IPS DF 6.9 (cell line): ENCODE data around the gene DIPK1B.
"Not testable (repeated sequence)": the region's sequence is repeated elsewhere in the genome, so short reads cannot be mapped to it uniquely, and the experiment has no call there.

Source experiments
- DNase-seq: peaks from one replicate; pipeline ENCODE4 v3.0.0-alpha.2; 2013; ENCODE audit warnings: low read depth, low spot score
- H3K27ac ChIP-seq: one replicate; pipeline ENCODE4 v1.5.1; 2013; ENCODE audit warnings: low read length, control low read depth
- H3K27me3 ChIP-seq: 2 replicates; pipeline ENCODE4 v1.6.1; 2013; ENCODE audit warnings: mild to moderate bottlenecking, low read length; ENCODE audit not compliant: control insufficient read depth, insufficient read depth
- H3K36me3 ChIP-seq: 2 replicates; pipeline ENCODE4 v1.6.1; 2013; ENCODE audit warnings: low read length; ENCODE audit not compliant: control insufficient read depth, insufficient read depth
- H3K4me1 ChIP-seq: 2 replicates; pipeline ENCODE4 v1.6.1; 2013; ENCODE audit warnings: low read length; ENCODE audit not compliant: control insufficient read depth, insufficient read depth
- H3K4me3 ChIP-seq: 2 replicates; pipeline ENCODE4 v1.5.1; 2013; ENCODE audit warnings: mild to moderate bottlenecking, low read length
- H3K9me3 ChIP-seq: 2 replicates; pipeline ENCODE4 v1.6.1; 2013; ENCODE audit warnings: low read length, inconsistent platforms; ENCODE audit not compliant: control insufficient read depth, insufficient read depth
- whole genome bisulfite sequencing: extraction: QIAGEN DNeasy Blood & Tissue Kit; methylation state at CpG from one replicate; pipeline ENCODE4 v1.1.7; 2013; ENCODE audit warnings: mixed read lengths, missing lambda C conversion rate; ENCODE audit not compliant: insufficient read length, insufficient coverage; 5-methylcytosine and 5-hydroxymethylcytosine counted together

DIPK1B gene

DNA sequence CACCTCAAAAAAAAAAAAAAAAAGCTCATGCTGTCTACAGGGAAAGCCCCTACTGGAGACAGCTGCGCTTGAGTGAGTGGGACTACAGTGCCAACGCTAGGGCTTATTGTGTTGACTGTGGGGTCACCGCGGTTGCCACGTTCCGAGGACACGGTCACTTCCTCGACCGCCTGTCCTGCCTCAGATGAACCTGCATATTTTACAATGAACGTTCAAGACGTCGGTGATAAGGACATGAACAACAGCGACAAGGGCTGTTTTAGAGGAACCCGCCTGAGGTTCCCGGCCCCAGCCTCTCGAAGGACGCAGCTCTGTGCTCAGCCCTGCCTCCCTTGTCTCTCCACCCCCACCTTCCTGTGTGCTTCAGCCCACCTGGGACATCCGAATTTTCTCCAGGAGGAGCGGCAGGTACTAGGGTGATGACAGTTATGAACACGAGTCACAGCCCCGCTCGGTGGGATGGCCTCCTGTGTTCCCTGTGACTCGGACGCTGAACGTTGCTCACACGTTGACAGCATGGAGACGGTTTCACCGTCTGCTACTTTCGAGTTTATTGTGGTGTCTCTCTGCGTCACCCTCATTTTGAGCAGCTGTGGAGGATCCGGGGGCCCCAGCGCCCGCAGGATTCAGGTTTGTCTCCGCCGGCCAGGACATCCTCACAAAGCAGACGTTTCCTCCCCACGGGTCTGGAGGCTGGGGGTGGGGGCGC is 11.3 kb upstream of the DIPK1B start:
- DNase-seq: no peak
- no peaks in the 10 kb centered on the region for H3K9me3 ChIP-seq
- H3K27me3 ChIP-seq: no peaks in the 10 kb centered on the region
- no peak overlapping the region for H3K4me3 ChIP-seq
- H3K36me3 ChIP-seq: no peaks in the 10 kb centered on the region
- H3K27ac ChIP-seq: no peak overlapping the region
- WGBS: no CpG with 5 or more reads among the region's 38 CpGs
- H3K4me1 ChIP-seq: peaks cover 4% of the 10 kb centered on the region; the same call in 1 of the 2 replicates

DNA sequence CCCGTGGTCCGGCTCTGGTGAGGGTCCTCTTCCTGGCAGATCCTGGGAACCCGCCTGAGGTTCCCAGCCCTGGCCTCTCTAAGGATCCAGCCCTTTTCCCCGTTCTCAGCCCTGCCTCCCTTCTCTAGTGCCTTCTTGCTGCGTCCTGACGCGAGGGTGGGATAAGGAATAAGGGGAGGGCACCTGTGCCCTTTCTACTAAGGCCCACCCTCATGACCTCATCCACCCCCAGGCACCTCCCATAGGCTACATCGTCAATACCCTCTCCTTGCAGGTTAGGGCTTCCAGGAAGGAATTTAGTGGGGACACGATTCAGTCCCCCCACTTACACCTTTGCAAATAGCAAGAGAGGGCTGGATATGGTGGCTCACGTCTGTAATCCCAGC is 10.7 kb upstream of the DIPK1B start:
- H3K4me3 ChIP-seq: no peak overlapping the region
- no CpG with 5 or more reads among the region's 10 CpGs for WGBS

DNA sequence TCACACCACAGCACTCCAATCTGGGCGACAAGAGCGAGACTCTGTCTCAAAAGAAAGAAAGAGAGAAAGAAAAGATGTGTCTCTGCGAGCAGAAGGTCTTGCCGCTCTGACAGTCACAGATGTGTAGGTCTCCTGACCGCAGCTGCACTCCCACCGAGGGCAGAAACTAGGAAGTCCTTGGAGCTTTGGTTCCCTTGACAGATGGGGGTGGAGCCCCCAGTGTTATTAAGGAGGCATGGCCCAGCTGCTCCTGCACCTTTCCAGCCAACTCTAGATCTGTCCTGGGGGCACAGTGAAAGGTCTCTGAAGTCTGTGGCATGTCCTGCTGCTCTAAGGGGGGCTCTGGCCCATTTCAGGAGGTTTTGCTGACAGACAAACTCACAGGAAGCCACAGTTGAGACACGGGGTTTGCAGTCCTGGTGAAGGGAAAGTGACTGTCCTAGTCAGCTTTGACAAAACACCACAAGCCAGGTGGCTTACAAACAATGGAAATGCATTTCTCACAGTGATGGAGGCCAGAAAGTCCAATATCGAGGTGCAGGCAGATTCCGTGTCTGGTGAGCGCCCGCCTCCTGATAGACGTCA is 9.0 kb upstream of the DIPK1B start:
- DNase-seq: no peak
- Histone ChIP-seq H3K9me3 (no peaks in the 10 kb centered on the region), H3K4me3 (no peak overlapping the region), H3K36me3 (no peaks in the 10 kb centered on the region), H3K4me1 (no peaks in the 10 kb centered on the region), H3K27me3 (no peaks in the 10 kb centered on the region), H3K27ac (no peak overlapping the region)
- WGBS: no CpG with 5 or more reads among the region's 12 CpGs

More for the DNA sequence above, 10.7 kb upstream of the DIPK1B start:
- Histone ChIP-seq H3K36me3 (no peaks in the 10 kb centered on the region), H3K4me1 (peaks cover 3% of the 10 kb centered on the region; the same call in 1 of the 2 replicates), H3K27ac (no peak overlapping the region), H3K9me3 (no peaks in the 10 kb centered on the region), H3K27me3 (no peaks in the 10 kb centered on the region)
- DNase-seq: no peak

DNA sequence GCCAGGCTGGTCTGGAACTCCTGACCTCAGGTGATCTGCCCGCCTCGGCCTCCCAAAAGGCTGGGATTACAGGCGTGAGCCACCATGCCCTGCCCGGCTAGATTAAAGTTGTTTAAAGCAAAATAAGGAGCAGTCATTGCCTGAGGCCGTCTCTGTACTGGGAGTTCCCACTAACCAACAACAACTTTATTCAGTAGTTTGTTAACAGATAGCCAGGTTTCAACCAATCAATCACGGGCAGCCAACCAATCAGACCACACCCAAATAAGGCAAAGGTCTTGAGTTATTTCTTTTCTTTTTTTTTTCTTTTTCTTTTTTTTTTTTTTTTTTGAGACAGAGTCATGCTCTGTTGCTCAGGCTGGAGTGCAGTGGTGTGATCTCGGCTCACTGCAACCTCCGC is 7.6 kb upstream of the DIPK1B start:
- H3K4me3 ChIP-seq, H3K27ac ChIP-seq, H3K4me1 ChIP-seq, H3K9me3 ChIP-seq, H3K27me3 ChIP-seq, DNase-seq, H3K36me3 ChIP-seq: not testable (repeated sequence)
- WGBS: no CpG with 5 or more reads among the region's 8 CpGs

DNA sequence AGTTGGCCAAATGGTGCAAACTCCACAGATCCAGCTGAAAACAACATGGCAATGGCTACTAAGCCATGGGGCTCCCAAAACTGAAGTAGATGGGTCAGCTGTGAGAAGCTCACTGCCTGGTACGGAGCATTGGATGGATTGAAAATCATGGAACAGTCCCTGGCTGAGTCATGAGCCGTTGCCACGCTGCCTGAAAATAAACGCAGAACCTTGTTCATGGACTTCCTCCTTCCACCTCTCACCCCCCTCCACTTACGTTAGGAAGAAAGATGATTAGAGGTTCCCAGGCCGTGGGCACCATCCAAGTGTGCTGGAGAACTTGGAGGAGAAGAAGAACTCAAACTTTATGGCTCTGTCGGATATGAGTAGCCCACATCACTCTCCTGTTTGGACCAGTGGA is 6.8 kb upstream of the DIPK1B start:
- H3K4me1 ChIP-seq: no peaks in the 10 kb centered on the region
- no peaks in the 10 kb centered on the region for H3K27me3 ChIP-seq
- H3K4me3 ChIP-seq: no peak overlapping the region
- no peaks in the 10 kb centered on the region for H3K36me3 ChIP-seq
- no peak overlapping the region for H3K27ac ChIP-seq
- H3K9me3 ChIP-seq: no peaks in the 10 kb centered on the region
- no CpG with 5 or more reads among the region's 7 CpGs for WGBS
- DNase-seq: no peak

DNA sequence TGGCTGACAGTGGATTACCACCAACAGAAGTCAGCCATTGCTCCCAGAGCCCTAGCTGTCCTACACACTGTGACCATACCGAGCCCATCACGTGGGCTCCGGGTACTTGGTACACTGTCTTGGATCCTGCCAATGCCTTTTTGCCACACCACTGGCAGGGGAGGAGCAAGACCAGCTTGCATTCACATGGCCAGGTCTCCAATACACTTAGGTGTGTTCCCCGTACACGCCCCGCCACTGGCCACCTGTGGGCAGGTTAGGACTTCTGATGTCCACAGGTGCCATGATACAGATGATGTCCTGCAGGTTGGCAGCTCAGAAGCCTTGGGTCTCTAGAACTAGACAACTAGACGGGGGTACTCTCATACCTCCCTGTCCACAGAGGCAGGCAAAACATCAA is 5.4 kb upstream of the DIPK1B start:
- no CpG with 5 or more reads among the region's 7 CpGs for WGBS
- Histone ChIP-seq H3K27me3 (no peaks in the 10 kb centered on the region), H3K27ac (no peak overlapping the region), H3K9me3 (no peaks in the 10 kb centered on the region), H3K4me1 (no peaks in the 10 kb centered on the region), H3K4me3 (no peak overlapping the region), H3K36me3 (peaks cover 3% of the 10 kb centered on the region; the same call in 1 of the 2 replicates)
- DNase-seq: no peak

DNA sequence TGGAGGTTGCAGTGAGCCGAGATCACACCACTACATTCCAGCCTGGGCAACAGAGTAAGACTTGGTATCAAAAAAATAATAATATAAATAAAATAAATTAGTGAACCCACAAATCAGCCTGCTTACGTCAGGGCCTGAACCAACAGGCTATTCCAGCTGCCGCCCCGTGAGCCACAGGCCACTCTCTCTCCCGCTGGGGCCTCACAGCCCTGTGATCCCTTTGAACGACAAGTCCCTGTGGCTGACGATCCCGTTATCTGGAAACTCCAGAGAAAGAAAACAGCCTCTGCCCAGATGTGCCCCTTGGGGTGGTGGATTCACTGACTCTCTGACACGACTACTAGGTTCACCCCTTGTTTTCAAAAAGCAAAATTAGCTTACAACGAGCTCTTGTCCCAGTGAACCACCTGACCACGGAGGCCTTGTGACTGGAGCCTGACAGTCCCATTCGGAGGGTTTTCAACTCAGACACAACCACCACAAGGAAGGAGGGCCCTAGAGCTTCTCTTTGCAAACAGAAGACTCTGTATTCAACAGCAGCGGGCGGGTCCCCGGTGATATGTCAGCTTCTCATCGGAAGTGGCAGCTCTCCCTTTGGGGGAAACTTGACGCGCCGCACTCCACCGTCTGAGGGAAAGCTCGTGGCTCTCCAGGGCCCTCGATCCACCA is 4.4 kb upstream of the DIPK1B start:
- DNase-seq: no peak
- Histone ChIP-seq H3K4me1 (no peaks in the 10 kb centered on the region; the same call in 1 of the 2 replicates), H3K27ac (no peak overlapping the region), H3K36me3 (peaks cover 3% of the 10 kb centered on the region; the same call in 1 of the 2 replicates), H3K27me3 (no peaks in the 10 kb centered on the region), H3K4me3 (no peak overlapping the region), H3K9me3 (no peaks in the 10 kb centered on the region)
- no CpG with 5 or more reads among the region's 22 CpGs for WGBS

DNA sequence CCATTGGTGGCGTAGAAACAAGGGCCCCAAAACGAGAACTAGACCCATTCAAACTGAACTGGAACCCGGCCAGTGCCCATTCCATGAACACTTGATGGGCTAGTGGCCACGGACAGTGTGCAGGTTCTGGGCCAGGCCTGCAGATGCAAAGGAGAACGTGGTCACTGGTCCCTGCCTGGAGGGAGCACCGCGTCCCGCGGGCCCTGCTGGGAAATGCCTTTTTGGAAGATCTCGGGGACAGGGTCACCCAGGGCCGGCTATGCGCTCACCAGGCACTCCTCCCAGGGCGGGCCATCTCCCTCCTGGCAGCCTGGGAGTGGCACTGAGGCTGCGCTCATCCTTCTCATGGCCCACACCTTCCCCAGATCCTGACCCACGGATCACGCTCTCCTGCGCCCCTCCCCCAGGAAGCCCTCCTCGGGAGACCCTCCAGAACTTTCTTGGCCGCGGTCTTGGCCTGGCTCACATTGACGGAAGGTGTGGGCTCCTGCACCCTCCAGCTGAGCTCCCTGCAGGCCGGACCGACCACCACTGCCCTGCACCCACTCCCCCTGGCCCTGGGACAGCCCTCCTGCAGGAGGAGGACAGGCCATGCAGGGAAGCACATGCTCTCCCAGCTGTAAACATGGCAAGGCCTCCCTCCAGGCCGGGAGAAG is 2.8 kb upstream of the DIPK1B start:
- WGBS: no CpG with 5 or more reads among the region's 24 CpGs
- Histone ChIP-seq H3K4me1 (peaks cover 6% of the 10 kb centered on the region), H3K27me3 (no peaks in the 10 kb centered on the region), H3K9me3 (no peaks in the 10 kb centered on the region), H3K4me3 (no peak overlapping the region), H3K27ac (no peak overlapping the region), H3K36me3 (peaks cover 3% of the 10 kb centered on the region; the same call in 1 of the 2 replicates)
- no peak for DNase-seq

DNA sequence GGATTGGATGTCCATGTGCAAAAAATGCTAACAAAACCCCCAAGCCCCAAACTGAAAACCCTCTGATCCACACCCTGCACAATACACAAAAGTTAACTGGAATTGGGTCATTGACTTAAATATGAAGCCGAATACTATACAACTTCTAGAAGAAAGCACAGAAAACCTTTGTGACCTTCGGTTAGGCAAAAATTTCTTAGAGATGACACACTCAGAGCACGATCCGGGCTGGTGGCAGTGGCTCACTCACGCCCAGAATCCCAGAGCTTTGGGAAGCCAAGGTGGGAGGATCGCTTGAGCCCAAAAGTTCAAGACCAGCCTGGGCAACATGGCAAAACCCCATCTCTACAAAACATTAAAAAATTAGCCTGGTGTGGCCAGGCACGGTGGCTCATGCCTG is 1.8 kb upstream of the DIPK1B start:
- H3K27ac ChIP-seq: no peak overlapping the region
- H3K9me3 ChIP-seq: no peaks in the 10 kb centered on the region
- peaks cover 6% of the 10 kb centered on the region for H3K4me1 ChIP-seq
- no CpG with 5 or more reads among the region's 7 CpGs for WGBS
- no peak overlapping the region for H3K4me3 ChIP-seq
- H3K27me3 ChIP-seq: no peaks in the 10 kb centered on the region
- DNase-seq: no peak
- H3K36me3 ChIP-seq: peaks cover 3% of the 10 kb centered on the region; the same call in 1 of the 2 replicates

DNA sequence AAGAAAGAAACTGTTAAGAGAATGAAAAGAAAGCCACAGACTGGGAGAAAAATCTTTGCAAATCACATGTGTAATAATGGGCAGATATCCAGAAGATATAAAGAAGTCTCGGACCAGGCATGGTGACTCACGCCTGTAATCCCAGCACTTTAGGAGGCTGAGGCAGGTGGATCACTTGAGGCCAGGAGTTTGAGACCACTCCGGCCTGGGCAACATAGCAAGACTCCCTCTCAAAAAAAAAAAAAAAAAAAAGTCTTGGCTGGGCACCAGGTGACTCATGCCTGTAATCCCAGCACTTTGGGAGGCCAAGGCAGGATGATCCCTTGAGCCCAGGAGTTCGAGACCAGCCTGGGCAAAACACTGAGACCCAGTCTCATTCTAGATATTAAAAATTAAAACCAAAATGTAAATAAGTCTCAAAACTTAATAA is 1.1 kb upstream of the DIPK1B start:
- not testable (repeated sequence) for H3K27ac ChIP-seq, H3K4me3 ChIP-seq, H3K36me3 ChIP-seq, H3K4me1 ChIP-seq, H3K27me3 ChIP-seq, H3K9me3 ChIP-seq, DNase-seq
- WGBS: no CpG with 5 or more reads among the region's 4 CpGs
